Left ventricle myocardium inferior (tissue), 1 donor: ENCODE results near the gene CFAP73. TPM values are rescaled to one million over a fixed set of nuclear protein-coding genes. Genes with fewer than 3 reads are reported as not detected.

Experiments used
- DNase-seq: peaks from one replicate; pipeline ENCODE4 v3.0.0-alpha.2; 2020
- H3K27ac ChIP-seq: fragments of 200-600 bp; replicated peaks from 2 replicates; pipeline ENCODE4 v1.8.0; 2021
- H3K27me3 ChIP-seq: fragments of 200-600 bp; 2 replicates; pipeline ENCODE4 v1.8.0; 2021; ENCODE audit warnings: low read depth
- H3K36me3 ChIP-seq: fragments of 200-600 bp; 2 replicates; pipeline ENCODE4 v1.8.0; 2021
- H3K4me1 ChIP-seq: fragments of 200-600 bp; 2 replicates; pipeline ENCODE4 v1.8.0; 2021
- H3K4me3 ChIP-seq: fragments of 200-600 bp; 2 replicates; pipeline ENCODE4 v1.8.0; 2021; ENCODE audit warnings: mild to moderate bottlenecking, moderate library complexity
- H3K9me3 ChIP-seq: fragments of 200-600 bp; replicated peaks from 2 replicates; pipeline ENCODE4 v1.8.0; 2021
- CTCF ChIP-seq: fragments of 200-600 bp; IDR thresholded peaks from 2 replicates; pipeline ENCODE4 v1.8.0; 2021; ENCODE audit warnings: antibody characterized with exemption, mild to moderate bottlenecking, borderline replicate concordance
- intact Hi-C: fragments of 100-400 bp; cut with micrococcal nuclease; formaldehyde crosslinking; loops from one replicate; pipeline ENCODE4 v1.11.0; 2022
- total RNA-seq: library from RNA; stranded (reverse); fragmentation: NEBNext Ultra II Directional; extraction: Animal tissue kit (Norgen Biotek cat#: 25700); gene quantifications from one replicate; pipeline ENCODE4 v1.2.1, GENCODE V29; 2021
- donor health status: DM: no; HTN: yes; CAD: no; lungs with severe emphysema.

CFAP73 gene
- total RNA-seq, 1 donor from 2014 or later = not detected

DNA sequence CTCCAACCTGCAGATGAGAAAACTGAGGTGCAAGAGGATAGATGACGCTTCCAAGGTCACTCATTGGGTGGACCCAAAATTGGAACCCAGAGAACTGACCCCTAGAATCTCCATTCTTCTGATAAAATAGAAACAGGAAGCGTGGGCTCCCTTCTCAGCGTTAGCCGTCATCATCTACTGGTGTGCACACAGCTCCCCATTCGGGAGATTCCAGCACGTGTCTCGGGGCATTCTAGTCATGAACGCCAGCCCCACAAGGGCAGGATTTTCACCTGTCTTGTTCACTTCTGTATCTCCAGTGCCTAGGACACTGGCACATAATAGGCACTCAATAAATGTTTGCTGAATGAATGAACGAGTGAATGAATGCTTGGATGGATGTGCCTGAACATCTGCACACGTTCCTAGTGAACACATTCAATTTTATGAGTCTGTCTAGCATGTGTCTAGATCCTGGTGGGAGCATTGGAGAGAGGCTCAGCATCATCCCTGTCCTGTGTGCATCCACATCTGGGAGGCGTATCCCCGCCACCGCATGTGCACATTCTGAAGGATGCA is 44.5 kb upstream of the CFAP73 start:
- Histone ChIP-seq H3K27me3 (peaks cover 62% of the 10 kb centered on the region), H3K9me3 (no peaks in the 10 kb centered on the region), H3K4me1 (peaks cover 5% of the 10 kb centered on the region), H3K4me3 (no peak overlapping the region), H3K27ac (no peak overlapping the region), H3K36me3 (no peaks in the 10 kb centered on the region)
- DNase-seq = no peak
- intact Hi-C loops = no loop called here
- no peak for TF ChIP-seq CTCF

GRCh38 chr12:113105606-113106271 is 43.8 kb upstream of the CFAP73 start:
- no peak for TF ChIP-seq CTCF
- intact Hi-C loops = no loop called here
- peaks cover 62% of the 10 kb centered on the region for H3K27me3 ChIP-seq

GRCh38 chr12:113106361-113106760 is 43.2 kb upstream of the CFAP73 start:
- Histone ChIP-seq H3K4me1 (peaks cover 5% of the 10 kb centered on the region), H3K27me3 (peaks cover 62% of the 10 kb centered on the region), H3K27ac (no peak overlapping the region), H3K9me3 (no peaks in the 10 kb centered on the region), H3K36me3 (no peaks in the 10 kb centered on the region), H3K4me3 (no peak overlapping the region)
- no peak for TF ChIP-seq CTCF
- intact Hi-C loops = no loop called here
- no peak for DNase-seq

More at GRCh38 chr12:113105606-113106271, 43.8 kb upstream of the CFAP73 start:
- H3K9me3 ChIP-seq = no peaks in the 10 kb centered on the region
- H3K27ac ChIP-seq = no peak overlapping the region
- peaks cover 5% of the 10 kb centered on the region for H3K4me1 ChIP-seq
- H3K4me3 ChIP-seq = no peak overlapping the region
- DNase-seq = no peak
- H3K36me3 ChIP-seq = no peaks in the 10 kb centered on the region

- intact Hi-C loops = no loop called here
- no peak overlapping the region for H3K4me3 ChIP-seq
- H3K9me3 ChIP-seq = no peaks in the 10 kb centered on the region
- peaks cover 5% of the 10 kb centered on the region for H3K4me1 ChIP-seq
- no peak overlapping the region for H3K27ac ChIP-seq
- no peak for DNase-seq
- H3K36me3 ChIP-seq = no peaks in the 10 kb centered on the region
- H3K27me3 ChIP-seq = peaks cover 62% of the 10 kb centered on the region
- no peak for TF ChIP-seq CTCF
These were observed 41.2 kb upstream of the CFAP73 start for GRCh38 chr12:113108308-113108707.

GRCh38 chr12:113109360-113109759 is 40.2 kb upstream of the CFAP73 start:
- Histone ChIP-seq H3K36me3 (no peaks in the 10 kb centered on the region), H3K27me3 (peaks cover 62% of the 10 kb centered on the region), H3K4me3 (no peak overlapping the region), H3K27ac (no peak overlapping the region), H3K9me3 (no peaks in the 10 kb centered on the region), H3K4me1 (no peaks in the 10 kb centered on the region)
- no peak for TF ChIP-seq CTCF
- no peak for DNase-seq
- intact Hi-C loops = no loop called here
